Left renal pelvis (tissue), 4 donors: ENCODE measurements around the gene MYCBPAP. TPM values are rescaled to one million over a fixed set of nuclear protein-coding genes. Genes with fewer than 3 reads are reported as not detected.

Experiments used
- DNase-seq, 4 donors: peaks; one replicate each; pipeline ENCODE4 v3.0.0-alpha.2; 2013; ENCODE audit warnings: low read depth in 4 of 4, low spot score in 3 of 4
- polyA plus RNA-seq, 4 donors: library from polyadenylated mRNA; unstranded; fragments of 120-200 nt; gene quantifications; one replicate each; pipeline ENCODE4 v1.2.1, GENCODE V29; 2013; ENCODE audit not compliant: insufficient read length in 4 of 4

MYCBPAP gene
- polyA plus RNA-seq, 4 donors, result 1.4 to 3.4 (median 2.4) TPM

DNA sequence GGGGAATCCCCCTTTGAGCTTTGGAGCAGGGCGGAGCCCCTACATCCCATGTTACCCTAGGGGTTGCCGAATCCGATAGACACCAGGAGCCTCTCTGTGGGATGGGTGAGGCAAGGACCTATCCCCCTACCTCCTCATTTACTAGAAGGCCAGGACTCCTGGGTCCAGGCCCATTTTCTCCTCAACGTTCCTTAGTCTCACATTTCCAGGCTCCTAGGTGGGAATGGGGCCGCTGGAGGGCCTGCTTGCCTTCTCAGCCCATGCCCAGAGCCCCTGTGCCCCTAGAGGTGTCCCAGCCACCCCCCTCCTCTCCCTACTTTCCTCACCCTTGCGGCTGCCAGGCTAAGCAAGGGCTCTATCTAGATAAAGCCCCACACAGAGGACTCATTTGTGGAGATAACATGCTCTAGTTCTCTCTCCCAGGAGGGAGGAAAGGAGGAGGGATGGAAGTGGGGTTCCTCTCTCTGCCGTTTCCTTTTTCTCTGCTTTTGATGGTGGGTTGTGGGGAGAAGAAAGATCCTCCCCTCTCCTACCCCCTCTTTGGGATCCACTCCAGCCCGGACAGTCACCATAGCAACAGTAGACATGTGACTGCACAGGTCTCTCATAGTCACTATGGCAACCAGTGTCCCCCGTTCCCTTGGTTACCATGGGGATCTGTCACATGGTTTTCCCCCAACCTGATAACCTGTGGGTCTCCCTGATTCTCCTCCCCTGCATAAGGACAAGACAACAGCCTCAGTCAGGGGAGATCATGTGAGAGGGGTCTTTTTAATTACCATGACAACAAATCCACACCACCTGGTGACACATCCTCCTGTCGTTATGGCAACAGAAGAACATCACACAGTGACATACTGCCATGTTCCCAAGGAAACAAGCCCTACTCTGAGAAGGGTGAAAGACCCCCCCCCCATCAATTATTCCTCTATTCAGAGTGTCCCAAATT lies 57.4 kb downstream of the MYCBPAP start:
- no peak for DNase-seq

DNA sequence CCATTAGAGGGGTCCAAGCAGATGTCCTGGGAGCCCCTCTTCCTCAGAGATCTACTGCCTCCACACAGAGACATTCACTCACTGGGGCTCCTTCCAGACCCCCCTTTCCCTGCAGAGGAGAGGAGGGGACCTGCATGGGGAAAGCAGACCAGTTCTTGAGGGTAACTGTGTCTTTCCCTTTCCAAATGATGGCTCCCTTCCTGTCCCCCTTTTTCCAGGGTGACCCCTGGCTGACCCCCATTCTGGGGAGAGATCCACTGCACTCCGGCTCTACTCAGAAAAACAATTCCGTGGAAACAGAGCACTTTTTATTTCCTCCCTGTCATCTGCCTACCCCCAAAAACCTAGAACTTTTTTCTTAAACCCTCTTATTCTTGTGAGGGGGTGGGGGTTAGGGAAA lies 58.6 kb downstream of the MYCBPAP start:
- no peak for DNase-seq

DNA sequence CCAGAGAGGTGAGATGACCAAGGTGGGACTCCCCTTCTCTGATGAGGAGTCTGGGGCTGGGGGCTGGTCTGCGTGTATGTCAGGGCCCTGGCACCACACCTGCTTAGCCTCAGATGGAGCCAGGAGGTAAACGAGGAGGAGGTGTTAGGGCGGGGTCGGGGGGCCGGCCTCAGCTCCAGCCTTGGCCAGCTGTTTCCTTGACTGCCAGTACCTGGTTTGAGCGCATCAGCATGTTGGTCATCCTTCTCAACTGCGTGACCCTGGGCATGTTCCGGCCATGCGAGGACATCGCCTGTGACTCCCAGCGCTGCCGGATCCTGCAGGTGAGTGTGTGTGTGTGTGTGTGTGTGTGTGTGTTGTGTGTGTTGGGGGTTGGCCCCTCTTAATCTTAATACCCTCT lies 60.4 kb downstream of the MYCBPAP start:
- no peak for DNase-seq

DNA sequence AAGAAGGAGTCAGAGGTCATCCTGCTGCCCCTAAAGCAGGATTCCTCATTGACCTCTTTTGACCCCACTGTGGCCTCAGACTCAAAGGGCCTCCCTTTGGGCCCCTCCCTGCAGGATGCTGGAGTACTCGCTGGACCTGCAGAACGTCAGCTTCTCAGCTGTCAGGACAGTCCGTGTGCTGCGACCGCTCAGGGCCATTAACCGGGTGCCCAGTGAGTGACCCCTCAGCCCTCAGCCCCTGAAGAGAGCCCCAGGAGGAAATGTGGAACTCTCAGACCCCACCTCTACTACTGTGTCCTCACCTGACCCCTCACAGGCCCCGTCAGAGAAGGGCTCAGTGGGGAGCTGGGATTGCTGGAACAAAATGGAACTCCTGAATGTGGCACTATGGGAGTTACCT lies 61.4 kb downstream of the MYCBPAP start:
- DNase-seq, result no peak

DNA sequence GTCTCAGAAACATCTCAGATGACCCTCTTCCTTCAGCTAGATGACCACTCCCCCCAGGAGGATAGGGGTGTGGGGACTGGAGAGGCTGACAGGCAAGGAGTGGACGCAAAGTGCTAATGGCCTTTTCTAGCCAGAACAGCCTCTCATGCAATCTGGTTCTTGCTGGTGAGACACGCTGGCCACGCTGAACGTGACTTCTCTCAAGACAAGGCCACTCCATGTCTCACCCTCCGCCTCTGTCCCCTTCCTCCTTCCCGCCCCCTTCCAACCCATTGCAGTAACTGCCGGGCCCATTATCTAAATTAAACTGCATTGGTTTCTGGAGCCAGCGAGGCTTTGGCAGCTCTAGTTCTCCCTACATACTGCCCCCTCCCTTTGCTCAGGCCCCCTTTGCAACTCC lies 61.8 kb downstream of the MYCBPAP start:
- no peak for DNase-seq

DNA sequence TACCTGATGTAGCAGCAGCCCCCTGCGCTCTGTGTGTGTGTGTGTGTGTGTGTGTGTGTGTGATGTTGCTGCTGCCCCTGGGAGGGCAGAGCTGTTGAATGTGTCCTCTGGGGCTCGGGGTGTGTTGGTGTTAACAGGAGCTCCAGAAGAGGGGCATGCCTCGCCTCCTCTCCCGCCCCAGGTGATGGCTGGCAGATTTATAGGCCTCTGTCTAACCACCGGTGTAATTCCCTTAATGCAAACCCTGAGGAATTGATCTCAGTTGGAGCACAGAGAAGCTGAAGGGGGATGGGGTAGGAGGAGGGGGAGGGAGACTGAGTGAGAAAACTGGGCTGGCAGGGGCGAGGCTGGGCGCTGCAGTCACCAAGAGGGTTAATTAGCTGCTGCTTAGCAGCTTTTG lies 62.3 kb downstream of the MYCBPAP start:
- no peak for DNase-seq

DNA sequence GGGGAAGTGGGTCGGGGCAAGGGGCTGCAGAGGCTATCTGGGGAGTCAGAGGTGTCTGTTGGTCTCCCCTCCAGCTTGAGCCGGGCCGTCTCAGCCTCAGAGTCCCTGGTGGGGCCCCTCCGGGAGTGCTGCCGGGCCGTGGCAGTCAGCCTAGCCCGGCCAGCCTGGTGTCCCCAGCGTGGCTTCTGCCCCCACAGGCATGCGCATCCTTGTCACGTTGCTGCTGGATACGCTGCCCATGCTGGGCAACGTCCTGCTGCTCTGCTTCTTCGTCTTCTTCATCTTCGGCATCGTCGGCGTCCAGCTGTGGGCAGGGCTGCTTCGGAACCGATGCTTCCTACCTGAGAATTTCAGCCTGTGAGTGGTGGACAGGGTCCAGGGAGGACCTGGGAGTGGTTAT lies 63.4 kb downstream of the MYCBPAP start:
- no peak for DNase-seq

DNA sequence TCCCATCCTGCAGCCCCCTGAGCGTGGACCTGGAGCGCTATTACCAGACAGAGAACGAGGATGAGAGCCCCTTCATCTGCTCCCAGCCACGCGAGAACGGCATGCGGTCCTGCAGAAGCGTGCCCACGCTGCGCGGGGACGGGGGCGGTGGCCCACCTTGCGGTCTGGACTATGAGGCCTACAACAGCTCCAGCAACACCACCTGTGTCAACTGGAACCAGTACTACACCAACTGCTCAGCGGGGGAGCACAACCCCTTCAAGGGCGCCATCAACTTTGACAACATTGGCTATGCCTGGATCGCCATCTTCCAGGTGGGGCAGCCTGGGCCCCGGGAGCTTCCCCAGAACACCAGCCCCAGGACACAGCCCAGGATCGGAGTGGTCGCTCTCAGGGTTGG lies 64.3 kb downstream of the MYCBPAP start:
- no peak for DNase-seq

DNA sequence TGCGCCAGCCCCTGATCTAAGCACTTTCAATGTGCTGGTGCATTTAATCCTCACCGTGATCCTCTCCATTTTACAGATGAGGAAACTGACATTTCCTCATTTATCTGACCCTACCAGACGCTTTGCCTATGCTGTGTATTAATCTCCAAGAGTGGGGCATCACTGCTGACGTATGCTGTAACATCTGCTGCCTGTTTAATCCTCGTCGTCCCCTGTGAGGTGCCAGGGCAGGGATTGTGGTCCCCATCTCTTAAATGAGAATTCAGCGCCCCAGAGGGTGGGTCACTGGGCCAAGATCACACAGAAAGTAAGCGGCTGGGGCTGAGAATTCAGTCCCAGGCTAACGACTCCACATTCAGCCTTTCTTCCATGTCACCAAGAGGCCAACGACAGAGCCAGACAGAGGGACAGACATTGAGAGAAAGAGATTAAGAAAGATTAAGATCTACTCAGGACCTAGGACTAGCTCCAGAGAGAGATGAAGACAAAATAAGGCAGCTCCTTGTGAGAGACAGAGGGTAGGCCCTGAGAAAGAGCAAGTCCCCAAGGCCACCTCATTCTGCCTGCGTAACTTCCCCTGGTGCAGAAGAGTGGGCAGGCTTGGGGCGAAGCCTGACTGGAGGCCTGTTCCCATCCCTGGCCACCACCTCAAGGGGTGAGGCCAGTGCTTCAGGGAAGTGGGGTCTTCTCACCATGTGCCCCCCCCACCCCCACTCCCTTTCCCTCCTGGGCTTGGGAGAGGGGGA lies 65.8 kb downstream of the MYCBPAP start:
- no peak for DNase-seq

DNA sequence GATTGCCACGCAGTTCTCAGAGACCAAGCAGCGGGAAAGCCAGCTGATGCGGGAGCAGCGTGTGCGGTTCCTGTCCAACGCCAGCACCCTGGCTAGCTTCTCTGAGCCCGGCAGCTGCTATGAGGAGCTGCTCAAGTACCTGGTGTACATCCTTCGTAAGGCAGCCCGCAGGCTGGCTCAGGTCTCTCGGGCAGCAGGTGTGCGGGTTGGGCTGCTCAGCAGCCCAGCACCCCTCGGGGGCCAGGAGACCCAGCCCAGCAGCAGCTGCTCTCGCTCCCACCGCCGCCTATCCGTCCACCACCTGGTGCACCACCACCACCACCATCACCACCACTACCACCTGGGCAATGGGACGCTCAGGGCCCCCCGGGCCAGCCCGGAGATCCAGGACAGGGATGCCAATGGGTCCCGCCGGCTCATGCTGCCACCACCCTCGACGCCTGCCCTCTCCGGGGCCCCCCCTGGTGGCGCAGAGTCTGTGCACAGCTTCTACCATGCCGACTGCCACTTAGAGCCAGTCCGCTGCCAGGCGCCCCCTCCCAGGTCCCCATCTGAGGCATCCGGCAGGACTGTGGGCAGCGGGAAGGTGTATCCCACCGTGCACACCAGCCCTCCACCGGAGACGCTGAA lies 67.5 kb downstream of the MYCBPAP start:
- no peak for DNase-seq

DNA sequence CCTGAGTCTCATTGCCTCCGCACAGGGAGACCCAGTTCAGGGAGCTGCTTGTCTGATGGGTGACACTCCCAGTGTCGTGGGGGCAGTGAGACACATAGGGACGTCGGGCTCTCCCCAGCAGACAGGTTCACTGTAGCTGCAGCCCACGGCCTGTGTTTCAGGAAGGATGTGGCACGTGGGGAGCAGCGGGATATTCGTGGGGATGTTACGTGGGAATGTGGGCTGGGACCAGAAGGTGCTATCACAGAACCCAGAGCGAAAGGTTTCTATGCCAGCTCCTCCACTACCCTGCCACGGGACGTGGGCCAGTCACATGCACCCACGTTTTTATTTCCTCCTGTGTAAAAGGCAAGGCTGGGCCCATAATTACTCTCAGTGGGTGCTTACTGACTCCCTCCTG lies 68.6 kb downstream of the MYCBPAP start:
- no peak for DNase-seq

DNA sequence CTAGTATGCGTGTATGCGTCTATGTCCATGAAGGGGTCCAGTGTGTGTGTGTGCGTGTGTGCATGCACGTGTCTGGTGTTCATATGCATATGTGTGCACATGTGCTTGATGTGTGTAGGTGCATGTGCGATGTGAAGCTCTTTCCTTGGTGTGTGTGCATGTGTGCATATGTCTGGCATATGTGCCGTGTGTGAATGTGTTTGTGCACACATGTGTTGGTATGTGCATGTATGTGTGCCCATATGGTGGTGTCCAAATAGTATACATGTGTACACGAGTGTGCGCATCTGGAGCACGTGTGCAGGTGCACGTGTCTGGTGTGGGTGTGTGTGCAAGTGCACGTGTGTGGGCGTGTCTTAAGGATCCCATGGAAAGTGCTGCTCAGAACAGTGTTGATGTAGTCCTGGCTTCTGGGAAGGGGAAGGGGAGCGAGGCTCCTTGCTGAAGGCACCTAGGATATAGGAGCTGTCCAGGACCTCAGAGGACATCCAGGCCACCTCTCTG lies 69.3 kb downstream of the MYCBPAP start:
- no peak for DNase-seq

DNA sequence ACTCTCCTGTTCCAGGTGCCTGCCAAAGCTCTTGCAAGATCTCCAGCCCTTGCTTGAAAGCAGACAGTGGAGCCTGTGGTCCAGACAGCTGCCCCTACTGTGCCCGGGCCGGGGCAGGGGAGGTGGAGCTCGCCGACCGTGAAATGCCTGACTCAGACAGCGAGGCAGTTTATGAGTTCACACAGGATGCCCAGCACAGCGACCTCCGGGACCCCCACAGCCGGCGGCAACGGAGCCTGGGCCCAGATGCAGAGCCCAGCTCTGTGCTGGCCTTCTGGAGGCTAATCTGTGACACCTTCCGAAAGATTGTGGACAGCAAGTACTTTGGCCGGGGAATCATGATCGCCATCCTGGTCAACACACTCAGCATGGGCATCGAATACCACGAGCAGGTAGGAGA lies 69.9 kb downstream of the MYCBPAP start:
- DNase-seq, result no peak

DNA sequence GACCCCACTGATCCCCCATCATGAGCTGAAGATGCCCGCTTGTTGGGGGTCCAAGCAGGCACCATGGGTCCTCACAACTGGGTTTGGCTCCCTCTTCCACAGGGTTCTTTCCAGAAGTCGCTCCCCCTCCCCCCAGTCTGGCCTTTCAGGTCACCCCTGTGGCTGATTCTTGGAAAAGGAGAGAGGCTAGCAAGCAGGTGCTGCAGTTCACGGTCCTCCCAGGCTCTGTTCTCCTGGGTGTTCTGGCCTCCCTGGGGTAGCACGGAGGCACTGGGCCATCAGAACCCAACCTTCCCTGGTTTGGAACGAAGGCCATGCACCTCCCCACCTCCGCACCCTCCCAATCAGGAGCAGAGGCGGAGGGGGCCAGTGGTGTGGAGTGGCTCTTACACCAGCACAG lies 71.2 kb downstream of the MYCBPAP start:
- no peak for DNase-seq

DNA sequence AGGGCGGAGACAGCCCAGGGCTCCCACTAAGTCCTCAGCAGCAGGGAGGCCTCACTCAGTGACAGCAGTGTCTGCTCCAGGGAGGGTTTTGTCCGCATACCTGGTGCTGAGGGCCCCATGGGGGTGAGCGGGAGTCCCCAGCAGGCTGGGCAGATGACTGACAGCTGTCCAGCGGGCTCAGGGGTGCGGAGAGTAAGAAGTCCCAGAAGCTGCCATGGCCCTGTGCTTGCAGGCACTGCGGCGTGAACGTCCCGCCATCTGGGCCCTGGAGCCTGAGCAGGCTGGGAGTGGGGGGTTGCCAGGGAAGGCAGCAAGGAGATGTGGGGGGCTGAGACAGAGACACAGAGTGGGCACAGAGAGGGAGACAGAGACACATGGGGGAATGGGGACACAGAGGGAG lies 72.4 kb downstream of the MYCBPAP start:
- DNase-seq, result no peak

Other genes with a start within 250 kb of the MYCBPAP start
- gene TMEM92, start 234.0 kb upstream of the MYCBPAP start, polyA plus RNA-seq, result 1 to 10 TPM in 3 of 4 donors, under 1 TPM in 1; 0.66 to 2.9 (median 1.9) TPM
- 10 to 100 TPM; 18.2 to 24.5 (median 19.1) TPM for gene XYLT2, start 162.3 kb upstream of the MYCBPAP start, polyA plus RNA-seq
- gene MRPL27, start 135.3 kb upstream of the MYCBPAP start, polyA plus RNA-seq, result 10 to 100 TPM; 59.8 to 76.3 (median 69.4) TPM
- 1 to 10 TPM; 7.3 to 9.2 (median 8.0) TPM for gene EME1, start 135.2 kb upstream of the MYCBPAP start, polyA plus RNA-seq
- 10 to 100 TPM; 56.8 to 66.3 (median 64.4) TPM for gene LRRC59, start 110.9 kb upstream of the MYCBPAP start, polyA plus RNA-seq
- 100 to 1,000 TPM in 1 of 4 donors, 10 to 100 TPM in 3; 37.0 to 108 (median 78.9) TPM for gene ACSF2, start 82.2 kb upstream of the MYCBPAP start, polyA plus RNA-seq
- 1 to 10 TPM in 3 of 4 donors, under 1 TPM in 1; 0.66 to 3.2 (median 2.8) TPM for gene CHAD, start 39.6 kb upstream of the MYCBPAP start, polyA plus RNA-seq
- gene RSAD1, start 29.6 kb upstream of the MYCBPAP start, polyA plus RNA-seq, result 10 to 100 TPM; 31.2 to 64.1 (median 47.1) TPM
- 10 to 100 TPM in 2 of 4 donors, 1 to 10 TPM in 2; 1.6 to 16.0 (median 10.0) TPM for gene EPN3, start 24.3 kb downstream of the MYCBPAP start, polyA plus RNA-seq
- 10 to 100 TPM; 29.4 to 70.4 (median 50.9) TPM for gene SPATA20, start 38.7 kb downstream of the MYCBPAP start, polyA plus RNA-seq
- 10 to 100 TPM in 1 of 4 donors, 1 to 10 TPM in 3; 6.3 to 13.8 (median 7.4) TPM for gene CACNA1G, start 52.3 kb downstream of the MYCBPAP start, polyA plus RNA-seq
- gene ABCC3, start 126.4 kb downstream of the MYCBPAP start, polyA plus RNA-seq, result 10 to 100 TPM in 2 of 4 donors, 1 to 10 TPM in 1, under 1 TPM in 1; 0.63 to 12.2 (median 7.8) TPM
- gene ANKRD40, start 199.5 kb downstream of the MYCBPAP start, polyA plus RNA-seq, result 10 to 100 TPM; 46.3 to 48.6 (median 47.2) TPM
- 100 to 1,000 TPM; 490 to 744 (median 572) TPM for gene LUC7L3, start 211.2 kb downstream of the MYCBPAP start, polyA plus RNA-seq